ENCODE results near the gene MACROD2.

GRCh38 chr20:15867899-15868298 lies 1872.6 kb downstream of the MACROD2 start:
- TF ChIP-seq CTCF (IDR thresholded peaks at IDR 0.05) (no peak), EZH2 (IDR thresholded peaks at IDR 0.05; ENCODE audit: borderline replicate concordance, insufficient read depth, low read depth, low read length, poor library complexity, severe bottlenecking) (no peak)
